Muscle of back (tissue), 11 donors: ENCODE results near the gene SORCS2. TPM values are rescaled to one million over a fixed set of nuclear protein-coding genes. Genes with fewer than 3 reads are reported as not detected.

Experiments used
- DNase-seq, 3 donors: peaks; one replicate each; pipeline versions ENCODE4 v3.0.0 to v3.0.0-alpha.2; 2013
- polyA plus RNA-seq, 10 donors: library from polyadenylated mRNA; unstranded; fragments of 120-200 nt; gene quantifications; one replicate each; pipeline ENCODE4 v1.2.1, GENCODE V29; 2013; ENCODE audit not compliant: insufficient read length in 10 of 10

Gene SORCS2
- polyA plus RNA-seq, 10 donors: 6.5 to 21.0 (median 10.8) TPM

GRCh38 chr4:7286798-7287197 lies 94.5 kb downstream of the SORCS2 start:
- no peak for DNase-seq

GRCh38 chr4:7287274-7287917 lies 95.1 kb downstream of the SORCS2 start:
- no peak for DNase-seq

GRCh38 chr4:7287918-7288280 lies 95.6 kb downstream of the SORCS2 start:
- no peak for DNase-seq

GRCh38 chr4:7288751-7289523 lies 96.6 kb downstream of the SORCS2 start:
- DNase-seq: no peak

- DNase-seq: no peak
These were observed 97.3 kb downstream of the SORCS2 start for GRCh38 chr4:7289589-7289988.

- no peak for DNase-seq
These were observed 99.2 kb downstream of the SORCS2 start for GRCh38 chr4:7291372-7292114.

- DNase-seq: no peak
These were observed 101.4 kb downstream of the SORCS2 start for GRCh38 chr4:7293703-7294102.

- no peak for DNase-seq
These were observed 101.9 kb downstream of the SORCS2 start for GRCh38 chr4:7294176-7294756.

GRCh38 chr4:7295197-7295910 lies 103.0 kb downstream of the SORCS2 start:
- DNase-seq: peak in 1 of 3 donors; percentile 62

- peak in 1 of 3 donors; percentile 68 for DNase-seq
These were observed 103.7 kb downstream of the SORCS2 start for GRCh38 chr4:7295911-7296660.

GRCh38 chr4:7296661-7297335 lies 104.5 kb downstream of the SORCS2 start:
- no peak for DNase-seq

- no peak for DNase-seq
These were observed 105.0 kb downstream of the SORCS2 start for GRCh38 chr4:7297374-7297773.

- no peak for DNase-seq
These were observed 105.5 kb downstream of the SORCS2 start for GRCh38 chr4:7297881-7298280.

- DNase-seq: no peak
These were observed 106.3 kb downstream of the SORCS2 start for GRCh38 chr4:7298619-7299009.

- peak in 1 of 3 donors; percentile 56 for DNase-seq
These were observed 106.9 kb downstream of the SORCS2 start for GRCh38 chr4:7299010-7299907.

- no peak for DNase-seq
These were observed 107.8 kb downstream of the SORCS2 start for GRCh38 chr4:7299908-7300710.

GRCh38 chr4:7300711-7301095 lies 108.4 kb downstream of the SORCS2 start:
- no peak for DNase-seq

- DNase-seq: no peak
These were observed 108.9 kb downstream of the SORCS2 start for GRCh38 chr4:7301126-7301785.
